EH (cell line): Measurements from ENCODE around the gene RABGAP1L.
"Not testable (repeated sequence)": the region's sequence is repeated elsewhere in the genome, so short reads cannot be mapped to it uniquely, and the experiment has no call there.

Experiments used
- DNase-seq: peaks from one replicate; pipeline ENCODE4 v3.0.0-alpha.2; 2015; ENCODE audit warnings: low read depth

Gene RABGAP1L

DNA sequence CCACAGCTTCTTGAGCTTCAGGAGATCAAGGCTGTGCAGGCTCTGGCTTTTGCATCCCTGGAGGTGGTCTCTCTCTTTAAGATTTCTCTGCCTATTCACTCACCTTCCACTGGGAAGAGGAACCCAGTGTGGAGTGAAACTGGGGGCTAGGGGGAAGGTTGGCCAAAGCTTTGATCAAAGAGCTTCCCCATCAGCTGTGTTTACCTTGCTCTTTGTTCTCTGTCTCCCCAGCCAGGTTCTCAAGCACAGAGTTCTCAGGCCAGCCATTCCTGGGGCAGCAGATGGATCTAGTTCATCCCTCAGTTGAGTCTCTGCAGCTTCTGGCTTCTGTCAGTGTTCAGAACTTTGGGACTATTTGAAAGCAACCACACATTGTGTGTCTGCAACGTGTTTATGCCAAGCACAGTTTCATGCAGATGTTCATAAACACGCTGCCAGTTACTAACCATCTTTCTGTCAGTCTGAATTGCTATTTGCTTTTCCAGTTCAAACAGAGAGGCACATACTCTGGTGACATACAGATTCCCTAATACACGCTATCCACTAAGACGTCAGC is 881.1 kb downstream of the RABGAP1L start:
- DNase-seq = no peak

DNA sequence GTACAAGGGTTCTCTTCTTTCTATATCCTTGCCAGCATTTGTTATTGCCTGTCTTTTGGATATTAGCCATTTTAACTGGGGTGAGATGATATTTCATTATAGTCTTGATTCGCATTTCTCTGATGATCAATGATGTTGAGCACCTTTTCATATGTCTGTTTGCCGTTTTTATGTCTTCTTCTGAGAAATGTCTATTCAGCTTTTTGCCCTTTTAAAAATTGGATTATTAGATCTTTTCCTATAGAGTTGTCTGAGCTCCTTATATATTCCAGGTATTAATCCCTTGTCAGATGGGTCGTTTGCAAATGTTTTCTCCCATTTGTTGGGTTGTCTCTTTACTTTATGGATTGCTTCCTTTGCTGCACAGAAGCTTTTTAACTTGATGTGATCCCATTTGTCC is 883.3 kb downstream of the RABGAP1L start:
- no peak for DNase-seq

DNA sequence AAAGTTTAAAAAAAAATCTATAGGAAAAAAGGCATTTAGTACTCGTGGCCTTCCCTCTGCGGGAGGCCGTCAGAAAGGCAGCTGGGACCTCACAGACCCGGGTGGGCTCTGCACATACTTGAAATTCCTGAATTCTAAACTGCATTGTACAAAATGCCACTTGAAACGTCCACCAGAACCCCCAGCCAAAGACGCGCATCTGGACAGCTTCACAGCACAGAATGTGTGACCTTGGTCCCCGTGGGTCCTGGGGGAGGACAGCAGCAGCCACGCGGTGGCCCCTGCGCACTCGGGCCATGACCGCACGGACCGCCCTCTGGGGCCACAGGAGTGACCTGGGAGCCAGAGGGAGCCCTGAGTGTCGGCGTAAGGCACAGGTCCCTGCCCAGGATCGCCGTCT is 884.5 kb downstream of the RABGAP1L start:
- no peak for DNase-seq

DNA sequence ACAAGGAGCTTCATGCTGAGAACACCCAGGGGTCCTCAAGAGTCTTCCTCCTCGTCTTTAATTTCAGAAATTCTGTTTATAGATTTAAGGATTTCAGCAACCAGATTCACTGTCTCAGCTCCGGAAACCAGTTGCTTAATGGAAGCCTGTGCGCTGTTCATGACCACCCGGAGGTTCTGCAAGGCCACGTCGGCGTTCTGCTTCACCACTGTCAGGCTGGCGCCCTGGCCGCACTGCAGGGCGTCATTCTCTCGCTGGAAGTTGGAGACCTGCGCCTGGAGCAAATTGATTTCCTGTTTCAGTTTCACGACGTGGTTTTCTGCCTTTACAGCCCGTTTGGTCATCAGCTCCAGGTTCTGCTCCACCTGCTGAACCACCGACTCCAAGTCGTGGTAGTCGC is 885.3 kb downstream of the RABGAP1L start:
- not testable (repeated sequence) for DNase-seq
